ENCODE results near the gene TTC21A.
"Not testable (repeated sequence)": the region's sequence is repeated elsewhere in the genome, so short reads cannot be mapped to it uniquely, and the experiment has no call there.

TTC21A gene

DNA sequence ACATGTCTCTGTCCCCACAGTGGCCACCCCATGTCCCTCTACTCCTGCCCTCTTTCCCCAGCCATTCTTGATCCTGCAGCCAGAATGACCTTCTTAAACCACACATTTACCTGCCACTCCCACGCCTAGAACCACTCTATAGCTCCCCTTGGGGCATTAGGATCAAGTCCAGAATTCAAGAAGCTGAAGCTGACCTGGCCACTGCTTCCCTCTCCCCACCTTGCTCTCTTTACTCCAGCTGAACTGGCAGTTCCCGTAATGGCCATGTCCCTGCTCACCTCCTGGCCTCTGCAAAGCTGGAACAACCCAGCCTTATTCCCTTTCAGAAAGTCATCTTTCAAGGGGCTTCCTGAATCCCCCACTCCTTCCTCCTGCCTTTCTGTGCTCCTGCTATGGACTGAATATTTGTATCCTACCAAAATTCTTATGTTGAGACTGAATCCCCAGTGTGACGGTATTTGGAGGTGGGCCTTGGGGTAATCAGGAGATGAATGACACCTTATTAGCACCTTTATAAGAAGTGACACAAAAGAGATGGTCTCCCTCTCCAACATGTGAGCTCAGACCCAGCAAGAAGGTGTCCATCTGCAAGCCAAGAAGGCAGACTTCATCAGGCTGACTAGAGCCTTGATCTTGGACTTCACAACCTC lies 42.1 kb downstream of the TTC21A start:
- no peak for DNase-seq (ENCODE audit: extremely low read depth in 1 of 2, low read depth in 1 of 2)

DNA sequence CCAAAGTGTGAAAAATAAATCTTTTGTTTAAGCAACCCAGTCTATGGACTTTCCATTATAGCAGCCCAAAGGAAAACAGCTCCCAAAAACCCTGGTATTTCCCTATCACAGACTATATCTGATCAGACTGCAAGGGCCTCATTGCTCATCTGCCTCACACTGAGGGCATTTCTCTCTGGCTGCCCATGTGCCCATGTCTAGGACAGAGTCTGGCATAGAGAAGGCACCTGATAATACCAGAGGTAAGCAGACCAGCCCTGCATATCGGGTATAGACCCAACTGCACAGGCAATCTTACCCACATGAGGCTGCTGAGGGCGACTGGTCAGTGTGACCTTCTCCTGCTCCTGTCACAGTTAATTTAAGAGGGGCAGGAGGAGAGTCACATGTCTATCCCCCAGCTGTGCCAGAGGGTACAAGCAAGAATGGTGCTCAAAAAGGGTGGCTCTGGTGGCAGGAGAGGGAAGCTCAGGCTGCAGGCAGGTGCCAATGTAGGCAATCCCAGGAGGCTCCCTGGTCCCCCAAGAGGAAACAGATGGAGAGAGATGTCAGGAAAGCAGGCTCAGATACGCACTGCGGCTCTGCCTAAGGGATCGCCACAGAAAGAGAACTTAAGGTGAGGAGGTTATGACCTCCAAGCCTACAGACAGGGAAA lies 42.8 kb downstream of the TTC21A start:
- DNase-seq (ENCODE audit: extremely low read depth in 1 of 2, low read depth in 1 of 2), result no peak

DNA sequence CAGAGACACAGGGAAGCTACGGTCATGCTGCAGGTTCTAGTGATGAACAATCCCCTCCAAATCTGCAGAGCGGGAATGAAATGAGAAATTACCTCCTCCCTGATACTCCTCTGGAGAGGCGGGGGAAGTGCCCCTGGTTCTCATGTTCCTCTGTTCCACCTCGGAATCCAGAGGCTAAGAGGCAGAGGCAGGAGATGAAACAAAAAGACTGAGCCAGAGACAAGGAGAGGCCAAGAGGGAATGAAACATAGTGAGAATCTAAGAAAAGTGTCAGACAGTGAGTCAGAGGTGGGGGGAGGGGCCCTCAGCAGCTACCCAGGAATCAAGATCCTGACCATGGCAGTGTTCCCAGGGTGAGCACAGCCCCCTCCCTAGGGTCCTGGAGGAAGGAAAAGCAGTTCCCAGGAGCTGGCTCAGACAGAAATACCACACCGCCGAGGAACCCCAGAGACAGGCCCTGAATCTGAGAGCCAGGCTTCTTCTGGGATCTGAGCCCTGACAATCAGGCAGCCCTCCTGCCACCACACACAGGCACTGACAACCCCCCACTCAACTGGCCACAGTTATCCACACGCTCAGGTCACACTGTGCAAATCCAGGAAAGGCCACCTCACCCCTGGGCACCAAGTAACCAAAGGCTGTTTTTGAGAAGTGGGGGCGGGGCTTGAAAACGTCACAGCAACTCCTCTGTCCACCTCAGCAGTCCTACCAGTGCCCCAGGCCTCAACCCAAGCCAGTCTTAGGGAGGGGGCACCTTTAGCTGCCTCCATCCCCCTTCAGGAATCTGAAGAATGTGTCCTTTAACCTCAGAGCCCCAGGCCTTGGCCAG lies 43.5 kb downstream of the TTC21A start:
- peak in 1 of 2 donors; percentile 62 for DNase-seq (ENCODE audit: extremely low read depth in 1 of 2, low read depth in 1 of 2)

DNA sequence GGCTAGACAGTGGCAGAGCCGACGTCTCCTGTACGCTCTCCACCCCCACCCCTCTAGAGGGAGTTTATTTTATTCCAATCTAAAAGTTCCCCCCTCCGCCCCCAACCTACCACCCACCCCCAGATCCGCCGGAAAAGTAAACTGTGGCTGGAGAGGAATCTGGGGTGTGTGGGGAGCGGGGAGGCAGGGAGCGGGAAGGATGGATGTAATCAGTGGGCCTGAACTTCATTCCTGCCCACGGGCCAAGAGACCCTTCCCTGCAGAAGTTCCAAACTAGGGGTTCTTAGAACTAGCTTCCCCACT lies 46.4 kb downstream of the TTC21A start:
- DNase-seq (ENCODE audit: extremely low read depth in 1 of 2, low read depth in 1 of 2), result no peak

DNA sequence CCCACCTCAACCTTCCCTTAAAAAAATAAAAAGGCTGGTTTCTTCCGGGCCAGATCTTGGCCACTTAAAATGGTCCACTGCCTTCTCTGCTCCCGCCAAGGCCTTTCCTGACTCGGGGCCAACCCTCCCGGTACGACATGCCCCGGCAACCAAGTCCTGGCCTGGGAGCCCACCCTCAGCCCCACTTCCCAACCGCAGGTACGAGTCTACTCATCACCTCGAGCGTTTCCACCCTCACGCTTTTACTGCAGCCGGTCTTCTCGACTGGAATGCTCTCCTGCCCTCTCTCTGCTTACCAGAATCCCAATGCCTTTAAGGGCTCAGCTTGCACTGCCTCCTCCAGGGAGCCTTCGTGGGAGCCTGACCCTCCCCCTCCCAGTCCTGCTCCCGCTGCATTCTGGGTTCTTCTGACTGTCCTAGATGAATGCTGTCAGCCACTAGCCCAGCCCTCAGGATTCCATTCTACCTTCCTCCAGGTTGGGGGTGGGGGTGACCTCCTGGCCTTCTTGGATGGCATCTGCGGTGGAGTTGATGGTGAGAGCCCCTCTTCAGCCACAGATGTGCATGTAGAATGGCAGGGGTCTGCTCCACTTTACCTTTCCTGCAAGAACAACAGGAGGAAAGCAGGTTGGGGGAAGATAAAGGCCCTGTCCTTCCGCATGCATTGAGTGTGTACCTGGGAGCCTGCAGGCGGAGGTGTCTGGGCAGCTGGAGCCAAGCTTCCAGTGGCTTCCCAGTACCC lies 47.0 kb downstream of the TTC21A start:
- no peak for DNase-seq (ENCODE audit: extremely low read depth in 1 of 2, low read depth in 1 of 2)

DNA sequence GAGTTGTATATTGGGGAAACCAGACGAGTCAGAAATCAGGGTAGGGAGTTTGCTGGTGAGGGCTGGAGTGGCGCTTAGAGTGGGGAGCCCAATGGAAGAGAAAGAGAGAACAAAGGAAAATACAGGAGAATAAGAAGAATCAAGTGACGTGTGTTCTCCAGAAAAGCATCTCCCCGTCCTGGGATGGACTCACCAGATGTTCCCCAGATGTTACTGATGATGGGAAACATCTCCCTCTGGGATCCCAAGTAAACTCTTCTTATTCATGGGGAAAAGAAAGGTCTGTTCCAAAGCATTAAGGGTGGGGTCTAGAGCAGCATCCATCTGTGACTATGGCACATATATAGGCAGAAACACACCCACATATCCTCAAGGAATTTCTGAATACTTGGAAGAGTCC lies 48.9 kb downstream of the TTC21A start:
- no peak for DNase-seq (ENCODE audit: extremely low read depth in 1 of 2, low read depth in 1 of 2)

DNA sequence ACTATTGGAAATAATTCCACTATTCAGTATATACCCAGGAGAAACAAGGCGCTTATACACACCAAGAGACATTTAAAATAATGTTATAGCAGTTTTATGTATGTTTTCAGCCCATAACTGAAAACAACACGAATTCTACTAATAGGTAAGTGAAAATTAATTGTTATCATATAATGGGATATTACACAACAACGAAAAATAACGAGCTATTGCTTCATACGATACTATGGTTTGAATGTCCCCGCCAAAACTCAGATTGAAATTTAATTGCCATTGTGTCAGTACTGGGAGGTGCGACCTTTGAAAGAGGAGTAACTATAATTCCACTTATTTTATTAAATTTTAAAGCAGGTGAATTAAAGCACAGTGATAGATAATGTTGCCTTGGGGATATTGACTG lies 49.9 kb downstream of the TTC21A start:
- no peak for DNase-seq (ENCODE audit: extremely low read depth in 1 of 2, low read depth in 1 of 2)

DNA sequence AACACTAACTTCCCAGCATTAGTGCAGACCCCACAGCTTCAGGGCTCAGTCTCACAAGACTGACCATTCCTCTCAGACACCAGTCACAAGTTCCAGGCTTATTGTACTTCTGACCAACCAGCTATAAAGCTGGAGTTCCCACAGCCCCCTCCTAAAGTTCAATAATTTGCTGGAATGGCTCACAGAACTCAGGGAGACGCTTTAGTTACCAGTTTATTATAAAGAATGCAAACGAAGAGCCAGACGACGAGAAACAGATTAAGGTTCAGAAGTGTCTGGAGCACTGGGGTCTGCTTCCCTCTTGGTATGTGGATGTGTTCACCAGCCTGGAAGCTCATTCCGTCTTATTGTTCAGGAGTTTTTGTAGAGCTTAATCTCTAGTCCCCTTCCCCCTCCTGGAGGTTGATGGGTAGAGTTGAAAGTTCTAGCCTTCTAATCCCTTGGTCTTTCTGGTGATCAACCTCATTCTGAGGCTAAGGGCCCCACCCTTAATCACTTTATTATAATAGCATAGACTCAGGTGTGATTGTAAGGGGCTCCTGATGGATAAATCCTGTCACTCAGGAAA lies 50.8 kb downstream of the TTC21A start:
- no peak for DNase-seq (ENCODE audit: extremely low read depth in 1 of 2, low read depth in 1 of 2)

DNA sequence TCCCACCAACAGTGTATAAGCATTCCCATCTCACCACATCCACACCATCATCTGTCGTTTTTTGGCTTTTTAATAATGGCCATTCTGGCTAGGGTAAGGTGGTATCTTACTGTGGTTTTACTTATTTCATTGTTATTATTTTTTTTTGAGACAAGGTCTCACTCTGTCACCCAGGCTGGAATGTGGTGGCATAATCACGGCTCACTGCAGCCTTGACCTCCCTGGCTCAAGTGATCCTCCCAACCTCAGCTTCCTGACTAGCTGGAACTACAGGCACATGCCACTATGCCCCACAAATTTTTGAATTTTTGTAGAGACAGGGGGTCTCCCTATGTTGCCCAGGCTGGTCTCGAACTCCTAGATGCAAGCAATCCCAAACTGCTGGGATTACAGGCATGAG lies 56.9 kb downstream of the TTC21A start:
- no peak for DNase-seq (ENCODE audit: extremely low read depth in 1 of 2, low read depth in 1 of 2)

DNA sequence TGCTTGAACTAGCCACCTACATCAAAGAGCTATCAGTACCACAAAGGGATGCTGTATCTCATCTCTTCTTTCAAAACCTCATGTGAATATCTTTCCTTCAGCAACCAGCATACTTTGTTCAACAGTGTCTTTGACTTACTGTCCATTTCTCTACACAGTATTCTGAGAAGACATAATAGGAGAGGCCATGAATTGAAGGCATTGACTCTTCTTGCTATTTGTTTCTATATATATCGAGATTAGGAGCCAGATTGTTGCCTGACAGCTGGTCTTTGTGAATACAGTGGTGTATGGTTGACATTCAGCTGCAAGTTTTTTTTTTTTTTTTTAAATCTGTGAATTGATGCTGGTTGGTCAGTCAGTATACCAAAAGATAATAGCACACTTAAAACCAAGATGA lies 58.0 kb downstream of the TTC21A start:
- DNase-seq (ENCODE audit: extremely low read depth in 1 of 2, low read depth in 1 of 2), result no peak

DNA sequence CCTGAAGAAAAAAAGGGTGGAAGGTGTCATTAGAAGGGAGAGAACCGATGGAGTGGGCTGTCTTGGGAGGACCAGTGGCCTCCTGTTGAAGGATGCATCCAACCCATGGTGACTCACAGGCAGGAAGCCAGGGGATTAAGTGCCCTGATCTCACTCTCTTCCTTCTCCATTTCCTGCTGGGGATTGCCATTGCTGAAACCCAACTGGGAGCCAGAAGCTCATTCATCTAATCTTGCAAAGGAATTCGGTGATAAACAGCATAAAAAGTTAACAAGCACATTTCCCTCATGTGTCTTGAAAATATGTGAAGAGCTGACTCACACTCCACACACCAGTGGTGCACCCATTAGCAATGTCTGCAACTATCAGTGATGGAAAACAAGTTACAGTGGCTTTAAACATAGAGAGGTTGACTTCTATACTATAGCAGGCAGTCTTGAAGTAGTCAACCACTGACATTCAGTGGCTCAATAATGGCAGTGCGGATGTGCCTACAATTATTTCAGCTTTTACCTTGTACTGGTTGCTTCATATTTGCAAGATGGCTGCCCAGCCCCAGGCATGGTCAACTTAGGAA lies 58.7 kb downstream of the TTC21A start:
- no peak for DNase-seq (ENCODE audit: extremely low read depth in 1 of 2, low read depth in 1 of 2)

DNA sequence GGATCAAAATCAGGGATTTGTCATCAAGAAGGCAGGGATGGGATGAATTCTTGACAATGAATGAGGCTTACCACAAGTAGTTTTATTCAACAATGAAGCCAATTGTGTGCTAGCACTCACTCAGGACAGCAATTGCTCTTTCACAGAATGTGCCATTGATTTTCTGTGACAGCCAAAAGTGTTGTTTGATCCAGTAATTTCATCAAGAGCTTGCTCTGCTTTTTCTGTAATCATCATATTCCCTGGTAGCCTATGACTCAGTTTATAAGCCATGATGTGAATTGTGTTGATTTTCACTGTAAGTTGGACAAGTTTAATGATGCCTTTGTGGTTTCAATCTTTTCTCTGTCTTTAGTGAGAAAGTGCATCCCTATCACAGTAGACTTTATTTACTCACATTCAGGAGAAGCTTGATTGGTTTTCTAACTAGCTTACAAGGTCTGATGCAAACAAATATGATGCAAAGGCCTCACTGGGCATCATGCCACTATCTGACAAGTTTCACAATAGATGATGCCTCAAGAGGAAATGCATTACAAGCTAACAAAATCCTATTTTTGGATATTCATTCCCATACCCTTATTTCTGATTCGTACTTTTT lies 59.6 kb downstream of the TTC21A start:
- DNase-seq (ENCODE audit: extremely low read depth in 1 of 2, low read depth in 1 of 2), result no peak

DNA sequence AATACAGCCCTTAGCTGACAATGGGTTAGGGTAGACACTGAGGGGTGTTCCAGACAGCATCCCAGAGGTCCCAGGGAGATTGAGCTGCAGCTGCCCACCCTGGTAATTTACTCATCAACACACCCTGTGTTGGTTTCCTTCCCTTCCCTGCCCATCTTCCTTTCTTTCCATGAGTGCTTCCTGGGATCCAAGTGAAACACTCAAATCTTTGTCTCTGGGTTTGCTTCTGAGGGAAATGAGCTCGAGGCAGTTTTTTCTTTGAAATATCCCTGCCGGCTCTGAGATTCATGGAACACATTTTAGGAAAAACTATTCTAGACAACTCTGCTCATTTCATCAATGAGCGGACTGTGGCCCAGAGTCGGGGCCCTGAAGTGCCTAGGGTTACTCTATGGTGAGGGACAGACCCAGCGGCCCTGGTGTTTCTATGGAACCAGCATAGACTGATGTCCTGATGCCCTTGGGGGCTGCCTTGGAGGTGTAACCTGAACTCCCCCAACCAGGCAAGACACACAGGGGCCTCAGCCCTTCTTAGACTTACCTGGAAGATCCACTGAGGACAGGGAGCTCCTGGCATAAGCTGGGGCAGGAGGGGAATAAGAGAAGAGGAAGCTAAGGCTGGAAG lies 60.8 kb downstream of the TTC21A start:
- no peak for DNase-seq (ENCODE audit: extremely low read depth in 1 of 2, low read depth in 1 of 2)

DNA sequence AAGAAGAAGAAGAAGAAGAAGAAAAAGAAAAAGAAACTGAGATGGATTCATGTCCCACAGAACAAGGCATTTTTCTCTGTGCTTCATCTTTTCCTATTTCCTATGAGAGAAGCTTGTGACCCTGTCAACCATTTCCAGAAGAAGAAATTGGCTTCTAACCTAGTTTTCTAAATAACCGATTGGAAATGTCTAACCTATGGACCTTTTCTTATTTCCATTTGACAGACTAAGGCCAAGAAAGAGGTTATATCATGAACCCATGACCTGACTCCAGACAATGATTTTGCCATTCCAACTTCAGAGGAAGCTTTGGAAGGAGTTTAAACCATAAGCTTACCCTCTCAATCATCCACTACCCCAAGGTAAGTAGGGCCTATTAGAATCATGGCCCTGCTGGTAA lies 62.2 kb downstream of the TTC21A start:
- DNase-seq (ENCODE audit: extremely low read depth in 1 of 2, low read depth in 1 of 2), result no peak

DNA sequence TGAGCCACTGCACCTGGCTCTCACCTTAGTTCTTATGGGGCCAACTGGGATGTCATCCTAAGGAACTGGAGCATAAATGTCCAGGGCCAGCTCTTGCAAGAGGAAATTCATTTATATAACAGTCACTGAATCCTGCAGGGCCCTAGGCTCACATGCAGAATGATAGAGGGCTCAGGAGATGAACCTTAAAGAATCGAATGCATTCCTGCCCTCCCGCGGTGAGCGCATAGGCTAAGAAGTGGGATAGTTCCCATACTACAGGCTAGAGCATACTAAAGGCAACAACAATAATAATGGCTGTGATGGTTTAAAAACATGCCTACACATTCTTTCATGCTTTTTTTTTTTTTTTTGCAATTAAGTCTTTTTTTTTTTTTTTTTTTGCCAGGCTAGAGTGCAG lies 63.0 kb downstream of the TTC21A start:
- DNase-seq (ENCODE audit: extremely low read depth in 1 of 2, low read depth in 1 of 2), result no peak

DNA sequence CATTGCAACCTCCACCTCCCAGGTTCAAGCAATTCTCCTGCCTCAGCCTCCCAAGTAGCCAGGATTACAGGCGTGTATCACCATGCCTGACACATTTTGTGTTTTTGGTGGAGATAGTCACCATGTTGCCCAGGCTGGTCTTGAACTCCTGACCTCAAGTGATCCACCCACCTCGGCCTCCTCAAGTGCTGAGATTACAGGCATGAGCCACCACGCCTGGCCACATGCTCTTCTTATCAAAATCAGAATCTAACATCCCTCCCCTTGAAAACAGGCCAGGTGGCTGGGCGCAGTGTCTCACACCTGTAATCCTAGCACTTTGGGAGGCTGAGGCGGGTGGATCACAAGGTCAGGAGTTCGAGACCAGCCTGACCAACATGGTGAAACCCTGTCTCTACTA lies 63.4 kb downstream of the TTC21A start:
- not testable (repeated sequence) for DNase-seq (ENCODE audit: extremely low read depth in 1 of 2, low read depth in 1 of 2)

DNA sequence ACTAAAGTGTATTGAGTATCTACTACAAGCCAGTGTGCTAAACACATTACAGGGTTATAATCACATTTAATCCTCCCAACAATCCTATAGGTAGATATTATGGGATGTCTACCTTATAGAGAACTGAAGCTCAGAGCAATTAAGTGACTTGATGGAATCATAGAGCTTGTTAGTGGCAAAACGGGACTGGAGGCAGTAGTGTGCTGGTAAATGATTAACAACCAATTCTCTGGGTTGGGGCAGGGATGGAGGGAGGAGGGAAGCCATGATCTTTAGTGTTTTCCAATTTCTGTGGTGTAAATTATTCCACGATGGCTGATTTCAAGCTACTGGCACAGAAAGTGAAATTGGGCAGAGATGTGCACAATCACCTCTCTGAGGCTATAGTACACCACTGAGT lies 64.4 kb downstream of the TTC21A start:
- DNase-seq (ENCODE audit: extremely low read depth in 1 of 2, low read depth in 1 of 2), result no peak

DNA sequence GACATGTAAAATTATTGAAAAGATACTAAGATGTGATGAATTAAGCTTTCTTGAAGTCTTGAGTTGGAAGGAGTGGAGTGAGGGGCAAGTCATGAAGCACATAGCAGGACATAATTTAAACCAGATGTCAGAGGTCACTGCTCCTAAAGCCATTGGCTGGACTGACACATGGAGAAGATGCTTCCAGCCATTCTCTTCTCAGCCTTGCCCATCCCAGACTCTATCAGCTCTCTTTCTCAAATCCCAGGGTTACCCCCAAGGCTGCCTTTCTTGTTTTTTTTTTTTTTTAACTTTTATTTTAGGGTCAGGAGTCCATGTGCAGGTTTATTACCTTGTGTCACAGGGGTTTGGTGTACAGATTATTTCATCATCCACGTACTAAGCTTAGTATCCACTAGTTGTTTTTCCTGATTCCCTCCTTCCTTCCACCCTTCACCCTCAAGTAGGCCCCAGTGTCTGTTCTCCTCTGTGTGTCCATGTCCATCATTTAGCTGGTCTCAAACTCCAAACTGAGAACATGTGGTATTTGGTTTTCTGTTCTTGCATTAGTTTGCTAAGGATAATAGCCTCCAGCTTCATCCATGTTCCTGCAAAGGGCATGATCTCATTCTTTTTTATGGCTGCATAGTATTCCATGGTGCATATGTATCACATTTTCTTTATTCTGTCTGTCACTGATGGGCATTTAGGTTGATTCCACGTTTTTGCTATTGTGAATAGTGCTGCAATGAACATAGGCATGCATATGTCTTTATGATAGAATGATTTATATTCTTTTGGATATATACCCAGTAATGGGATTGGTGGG lies 66.0 kb downstream of the TTC21A start:
- no peak for DNase-seq (ENCODE audit: extremely low read depth in 1 of 2, low read depth in 1 of 2)

DNA sequence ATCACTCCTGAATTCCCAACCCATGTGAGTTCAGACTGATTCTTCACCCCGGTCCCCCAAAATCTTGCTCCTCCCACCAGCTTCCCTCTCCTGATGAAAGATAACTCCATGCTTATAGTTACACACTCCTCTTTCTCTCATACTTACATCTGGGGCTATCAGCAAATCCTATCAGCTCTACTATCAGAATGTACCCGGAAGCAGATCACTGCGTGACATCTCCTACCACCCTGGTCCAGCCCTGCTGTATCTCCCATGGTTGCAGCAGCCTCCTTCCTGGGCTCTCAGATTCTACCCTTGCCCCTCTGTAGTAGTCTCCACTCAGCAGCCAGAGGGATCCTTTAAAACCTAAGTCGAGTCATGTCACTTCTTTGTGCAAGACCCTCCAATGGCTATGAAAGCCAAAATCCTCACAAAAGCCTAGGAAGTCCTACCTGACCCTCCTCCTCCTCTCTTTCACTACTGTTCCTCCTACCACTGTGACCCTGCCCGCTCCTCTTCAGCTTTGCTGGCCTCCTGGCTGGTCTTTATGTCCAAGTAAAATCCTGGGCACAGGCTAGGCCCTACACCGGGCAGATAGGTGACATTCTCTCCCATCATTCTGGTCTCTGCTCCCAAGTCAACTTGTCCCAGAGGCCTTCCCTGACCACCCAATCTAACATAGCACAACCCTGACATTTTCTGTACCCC lies 68.7 kb downstream of the TTC21A start:
- DNase-seq (ENCODE audit: extremely low read depth in 1 of 2, low read depth in 1 of 2), result no peak
